ENCODE data around the gene MARCKSL1. TPM values are rescaled to one million over a fixed set of nuclear protein-coding genes. Genes with fewer than 3 reads are reported as not detected.

MARCKSL1 gene
- 121 and 127 TPM in 2 replicates for total RNA-seq

GRCh38 chr1:32335790-32336590, at the start of gene MARCKSL1:
Gene MARCKSL1 (minus strand): TSS chr1:32336233. CDS start chr1:32336033, 200 bp downstream.

GRCh38 chr1:32362474-32363313, 26.7 kb upstream of the MARCKSL1 start, which contains the start of the genes FAM229A and TSSK3:
Gene FAM229A (minus strand): TSS chr1:32362485. CDS start chr1:32362091, 394 bp downstream.
Gene TSSK3 (plus strand): TSS chr1:32362539. CDS start chr1:32362702, 163 bp downstream.

GRCh38 chr1:32291708-32292538, 44.1 kb downstream of the MARCKSL1 start, which contains the start of gene HDAC1:
Gene HDAC1 (plus strand): TSS chr1:32292083. CDS start chr1:32292170, 87 bp downstream.

Other genes starting within 250 kb of the MARCKSL1 start
- 40.6 and 41.0 TPM in 2 replicates for gene KPNA6, start 228.2 kb downstream of the MARCKSL1 start, total RNA-seq
- gene TXLNA, start 156.6 kb downstream of the MARCKSL1 start, total RNA-seq = 54.1 and 56.9 TPM in 2 replicates
- gene CCDC28B, start 135.6 kb downstream of the MARCKSL1 start, total RNA-seq = 23.9 and 24.6 TPM in 2 replicates
- 3.2 and 4.6 TPM in 2 replicates for gene IQCC, start 130.6 kb downstream of the MARCKSL1 start, total RNA-seq
- not detected in 2 replicates for gene DCDC2B, start 127.1 kb downstream of the MARCKSL1 start, total RNA-seq
- gene TMEM234, start 113.9 kb downstream of the MARCKSL1 start, total RNA-seq = 12.4 and 20.0 TPM in 2 replicates
- gene EIF3I, start 113.8 kb downstream of the MARCKSL1 start, total RNA-seq = 255 and 401 TPM in 2 replicates
- 0.40 TPM in 1 of 2 replicates, not detected in the other for gene FAM167B, start 89.0 kb downstream of the MARCKSL1 start, total RNA-seq
- 0.65 TPM in 1 of 2 replicates, not detected in the other for gene LCK, start 85.0 kb downstream of the MARCKSL1 start, total RNA-seq
- gene HDAC1, start 44.1 kb downstream of the MARCKSL1 start, total RNA-seq = 66.1 and 120 TPM in 2 replicates
- 1.2 and 3.1 TPM in 2 replicates for gene FAM229A, start 26.3 kb upstream of the MARCKSL1 start, total RNA-seq
- not detected in 2 replicates for gene TSSK3, start 26.3 kb upstream of the MARCKSL1 start, total RNA-seq
- gene BSDC1, start 58.2 kb upstream of the MARCKSL1 start, total RNA-seq = 53.8 and 59.6 TPM in 2 replicates
- gene ZBTB8B, start 128.8 kb upstream of the MARCKSL1 start, total RNA-seq = not detected in 2 replicates
- 4.4 and 7.3 TPM in 2 replicates for gene ZBTB8A, start 203.2 kb upstream of the MARCKSL1 start, total RNA-seq

Measured in epithelial cell of alveolus of lung (primary cell).